Natural killer cell (primary cell): ENCODE results near the gene NXPH2. TPM values are rescaled to one million over a fixed set of nuclear protein-coding genes. Genes with fewer than 3 reads are reported as not detected.
A peak's percentile ranks its signal among the peaks of the same experiment; 100 is the strongest.

Experiments
- ATAC-seq, 3 donors: fragments of 150-1000 bp in 2 of 3; fragments of 200-7000 bp in 1 of 3; cut with Tn5 transposase; 1 replicate in 1 of 3; 2 replicates in 2 of 3; pipeline ENCODE4 v1.10.0; 2021; ENCODE audit warnings: mild to moderate bottlenecking in 2 of 3, moderate library complexity in 2 of 3
- DNase-seq, 2 donors: peaks; one replicate each; pipeline versions ENCODE4 v3.0.0 to v3.0.0-alpha.2; 2013 to 2021; ENCODE audit warnings: mixed read lengths in 1 of 2
- H3K27ac ChIP-seq: one replicate; pipeline ENCODE4 v1.5.1; 2013; ENCODE audit warnings: mild to moderate bottlenecking, low read length
- H3K27me3 ChIP-seq: one replicate; pipeline ENCODE4 v1.6.1; 2013; ENCODE audit warnings: low read length; ENCODE audit not compliant: control insufficient read depth, insufficient read depth
- H3K36me3 ChIP-seq: one replicate; pipeline ENCODE4 v1.6.1; 2013; ENCODE audit warnings: low read length; ENCODE audit not compliant: control insufficient read depth, insufficient read depth
- H3K4me1 ChIP-seq: one replicate; pipeline ENCODE4 v1.6.1; 2013; ENCODE audit warnings: low read length; ENCODE audit not compliant: control insufficient read depth, insufficient read depth
- H3K4me3 ChIP-seq: one replicate; pipeline ENCODE4 v1.5.1; 2013; ENCODE audit warnings: low read length
- H3K9me3 ChIP-seq: one replicate; pipeline ENCODE4 v1.6.1; 2013; ENCODE audit warnings: low read length; ENCODE audit not compliant: control insufficient read depth, insufficient read depth
- H3K27ac Mint-ChIP-seq, 2 donors: one replicate each; pipeline ENCODE4 v1.8.0; 2022; ENCODE audit warnings: mild to moderate bottlenecking in 2 of 2, mixed read lengths in 2 of 2, moderate library complexity in 1 of 2
- H3K27me3 Mint-ChIP-seq, 2 donors: one replicate each; pipeline ENCODE4 v1.8.0; 2022; ENCODE audit warnings: low read depth in 2 of 2, mixed read lengths in 2 of 2
- H3K36me3 Mint-ChIP-seq: one replicate; pipeline ENCODE4 v1.8.0; 2022; ENCODE audit warnings: mixed read lengths
- H3K4me1 Mint-ChIP-seq, 2 donors: one replicate each; pipeline ENCODE4 v1.8.0; 2022; ENCODE audit warnings: mixed read lengths in 2 of 2
- H3K4me3 Mint-ChIP-seq: one replicate; pipeline ENCODE4 v1.8.0; 2022; ENCODE audit warnings: mild to moderate bottlenecking, moderate library complexity, mixed read lengths
- H3K9me3 Mint-ChIP-seq, 2 donors: one replicate each; pipeline ENCODE4 v1.8.0; 2022; ENCODE audit warnings: mixed read lengths in 2 of 2
- WGBS: methylation state at CpG from one replicate; pipeline ENCODE4 v1.1.7; 2013; ENCODE audit warnings: missing lambda C conversion rate; ENCODE audit not compliant: insufficient coverage; 5-methylcytosine and 5-hydroxymethylcytosine counted together
- intact Hi-C: fragments of 100-400 bp; cut with micrococcal nuclease; formaldehyde crosslinking; loops from one replicate; pipeline ENCODE4 v1.14.2; 2022
- total RNA-seq, 4 donors: library from RNA; stranded (reverse); fragments of 120-200 nt in 1 of 4; gene quantifications; one replicate each; pipeline versions ENCODE4 v1.2.3 to v1.2.4, GENCODE V29; 2013 to 2022
- TF ChIP-seq, protein P1 (sequence below): fragments of 200-600 bp; IDR thresholded peaks from one replicate; pipeline ENCODE4 v1.8.0; 2022; ENCODE audit warnings: antibody characterized with exemption

Gene NXPH2
- total RNA-seq, 3 donors from 2014 or later (not counting 1 experiment from before 2014, with no cell fraction given), result not detected

DNA sequence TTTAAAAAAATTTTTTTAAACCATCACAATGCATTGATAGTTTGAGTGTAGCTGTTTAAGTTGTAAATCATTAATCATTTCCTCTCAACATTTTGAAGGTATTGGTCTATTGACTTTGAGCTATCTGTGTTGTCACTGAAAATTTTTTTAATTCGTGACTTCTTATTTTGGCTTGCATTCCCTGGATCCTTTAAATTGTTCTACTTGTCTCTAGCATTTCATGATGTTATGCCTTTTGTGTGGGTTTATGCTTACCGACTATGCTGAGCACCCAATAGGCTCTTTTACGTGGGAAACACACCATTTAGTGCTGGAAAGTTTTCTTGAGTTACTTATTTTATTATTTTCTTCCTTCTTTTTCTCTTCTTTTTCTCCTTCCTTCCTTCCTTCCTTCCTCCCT, 31.2 kb upstream of the NXPH2 start:
- no peaks in the 10 kb centered on the region for H3K27me3 ChIP-seq
- Mint-ChIP-seq H3K27ac (no peak overlapping the region), H3K4me1 (no peaks in the 10 kb centered on the region), H3K4me3 (no peak overlapping the region), H3K9me3 (no peaks in the 10 kb centered on the region), H3K27me3 (no peaks in the 10 kb centered on the region), H3K36me3 (peaks cover 7% of the 10 kb centered on the region)
- intact Hi-C loops, result no loop called here
- TF ChIP-seq, protein P1, sequence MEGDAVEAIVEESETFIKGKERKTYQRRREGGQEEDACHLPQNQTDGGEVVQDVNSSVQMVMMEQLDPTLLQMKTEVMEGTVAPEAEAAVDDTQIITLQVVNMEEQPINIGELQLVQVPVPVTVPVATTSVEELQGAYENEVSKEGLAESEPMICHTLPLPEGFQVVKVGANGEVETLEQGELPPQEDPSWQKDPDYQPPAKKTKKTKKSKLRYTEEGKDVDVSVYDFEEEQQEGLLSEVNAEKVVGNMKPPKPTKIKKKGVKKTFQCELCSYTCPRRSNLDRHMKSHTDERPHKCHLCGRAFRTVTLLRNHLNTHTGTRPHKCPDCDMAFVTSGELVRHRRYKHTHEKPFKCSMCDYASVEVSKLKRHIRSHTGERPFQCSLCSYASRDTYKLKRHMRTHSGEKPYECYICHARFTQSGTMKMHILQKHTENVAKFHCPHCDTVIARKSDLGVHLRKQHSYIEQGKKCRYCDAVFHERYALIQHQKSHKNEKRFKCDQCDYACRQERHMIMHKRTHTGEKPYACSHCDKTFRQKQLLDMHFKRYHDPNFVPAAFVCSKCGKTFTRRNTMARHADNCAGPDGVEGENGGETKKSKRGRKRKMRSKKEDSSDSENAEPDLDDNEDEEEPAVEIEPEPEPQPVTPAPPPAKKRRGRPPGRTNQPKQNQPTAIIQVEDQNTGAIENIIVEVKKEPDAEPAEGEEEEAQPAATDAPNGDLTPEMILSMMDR, result no peak
- ATAC-seq, result no peak
- no peaks in the 10 kb centered on the region for H3K36me3 ChIP-seq
- H3K4me1 ChIP-seq, result no peaks in the 10 kb centered on the region
- no peak for DNase-seq
- no peak overlapping the region for H3K4me3 ChIP-seq
- H3K27ac ChIP-seq, result no peak overlapping the region
- WGBS, result 64% methylated on average over 3 of the region's 3 CpGs
- no peaks in the 10 kb centered on the region for H3K9me3 ChIP-seq

DNA sequence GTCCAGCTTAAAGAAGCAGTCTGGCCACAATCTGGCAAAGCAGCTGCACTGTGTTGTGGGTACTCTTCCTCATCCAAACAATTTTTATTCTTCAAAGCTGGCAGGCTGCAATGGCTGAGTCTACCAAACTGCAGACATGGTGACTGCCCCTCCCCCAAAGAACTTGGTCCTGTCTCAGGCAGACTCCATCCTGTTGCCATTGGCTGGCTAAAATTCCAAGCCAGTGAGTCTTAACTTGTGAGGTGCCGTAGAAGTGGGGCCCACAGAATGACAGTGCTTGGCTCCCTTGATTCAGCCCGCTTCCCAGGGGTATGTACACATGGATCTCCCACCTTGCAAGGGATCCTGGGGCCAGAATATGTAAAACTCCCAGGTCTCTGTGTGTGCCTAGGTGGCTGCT, 14.5 kb upstream of the NXPH2 start:
- H3K27ac Mint-ChIP-seq, result no peak overlapping the region
- DNase-seq (no peak), ATAC-seq (no peak)
- TF ChIP-seq, protein P1, result no peak
- no peaks in the 10 kb centered on the region for H3K4me1 Mint-ChIP-seq
- H3K9me3 Mint-ChIP-seq, result peaks cover 12 to 13% of the 10 kb centered on the region in 2 donors
- Histone ChIP-seq H3K36me3 (no peaks in the 10 kb centered on the region), H3K9me3 (no peaks in the 10 kb centered on the region), H3K4me1 (no peaks in the 10 kb centered on the region), H3K4me3 (no peak overlapping the region), H3K27me3 (no peaks in the 10 kb centered on the region), H3K27ac (no peak overlapping the region)
- no peak overlapping the region for H3K4me3 Mint-ChIP-seq
- 89% methylated on average over 2 of the region's 2 CpGs for WGBS
- H3K27me3 Mint-ChIP-seq, result peaks cover 0 to 8% of the 10 kb centered on the region in 2 donors
- intact Hi-C loops, result no loop called here
- no peaks in the 10 kb centered on the region for H3K36me3 Mint-ChIP-seq

DNA sequence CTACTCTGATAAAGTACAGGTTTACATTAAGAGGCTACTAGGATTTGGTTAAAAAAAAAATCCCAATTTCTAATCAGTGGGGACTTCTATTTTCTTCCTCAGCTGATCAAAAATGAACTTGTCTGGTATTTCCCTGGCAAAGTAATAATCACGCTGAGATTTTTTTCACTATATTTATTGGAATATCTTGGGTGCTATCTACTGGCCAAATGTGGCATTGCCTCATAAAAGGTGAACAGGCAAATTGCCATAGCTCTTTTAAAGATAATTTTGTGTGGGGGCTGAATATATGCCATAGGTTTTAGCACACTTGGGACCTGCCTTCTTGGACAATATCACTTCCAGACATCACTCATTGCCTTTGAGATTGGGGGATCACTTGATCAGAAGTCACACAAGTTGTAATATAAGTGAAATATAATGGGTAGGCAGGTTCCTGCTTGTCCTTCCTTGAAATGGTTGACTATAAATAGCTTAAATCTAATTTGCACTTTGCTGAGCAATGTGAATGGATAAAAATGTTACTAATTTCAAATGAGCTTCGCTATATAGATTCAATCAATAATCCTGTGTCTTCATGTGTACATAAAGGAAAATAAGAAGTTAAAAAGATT, 7.0 kb upstream of the NXPH2 start:
- no peaks in the 10 kb centered on the region for H3K4me1 Mint-ChIP-seq
- H3K4me3 ChIP-seq, result no peak overlapping the region
- no peaks in the 10 kb centered on the region for H3K36me3 Mint-ChIP-seq
- ATAC-seq (no peak), DNase-seq (peak in 1 of 2 donors; percentile 30)
- no peaks in the 10 kb centered on the region for H3K9me3 Mint-ChIP-seq
- no peaks in the 10 kb centered on the region for H3K27me3 ChIP-seq
- no peak overlapping the region for H3K4me3 Mint-ChIP-seq
- H3K4me1 ChIP-seq, result no peaks in the 10 kb centered on the region
- TF ChIP-seq, protein P1, result peak; percentile 31
- no peaks in the 10 kb centered on the region for H3K9me3 ChIP-seq
- H3K36me3 ChIP-seq, result no peaks in the 10 kb centered on the region
- intact Hi-C loops, result no loop called here
- no peak overlapping the region for H3K27ac Mint-ChIP-seq
- 0% methylated on average over 1 of the region's 2 CpGs for WGBS
- H3K27me3 Mint-ChIP-seq, result peaks cover 8 to 18% of the 10 kb centered on the region in 2 donors
- no peak overlapping the region for H3K27ac ChIP-seq

DNA sequence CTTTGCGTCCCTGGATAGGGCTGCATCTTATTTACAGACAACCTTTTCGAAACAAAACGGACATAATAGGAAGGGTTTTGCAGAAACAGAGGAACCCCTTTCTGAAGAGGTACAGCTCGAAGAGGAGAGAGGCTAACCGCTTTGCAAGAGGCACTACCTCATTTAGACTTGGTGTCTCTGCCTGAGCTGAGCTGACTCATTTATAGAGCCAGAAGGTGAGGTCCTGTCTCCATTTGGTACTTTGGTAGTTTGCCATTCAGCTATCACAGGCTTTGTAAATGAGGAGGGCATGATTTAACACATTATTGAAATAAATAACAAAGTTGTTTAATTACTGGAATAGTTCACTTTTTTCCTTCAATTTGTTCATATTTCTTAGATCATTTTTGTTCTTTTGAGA, 2.2 kb upstream of the NXPH2 start:
- H3K27me3 ChIP-seq, result peaks cover 14% of the 10 kb centered on the region

More for the DNA sequence above, 2.2 kb upstream of the NXPH2 start:
- no peaks in the 10 kb centered on the region for H3K36me3 ChIP-seq
- WGBS, result 77% methylated on average over 5 of the region's 5 CpGs
- DNase-seq (no peak), ATAC-seq (no peak)
- TF ChIP-seq, protein P1, result no peak
- peaks cover 28 to 33% of the 10 kb centered on the region in 2 donors for H3K27me3 Mint-ChIP-seq
- H3K4me3 Mint-ChIP-seq, result no peak overlapping the region
- intact Hi-C loops, result no loop called here
- no peak overlapping the region for H3K27ac Mint-ChIP-seq
- H3K4me1 ChIP-seq, result no peaks in the 10 kb centered on the region
- H3K4me1 Mint-ChIP-seq, result no peaks in the 10 kb centered on the region
- H3K9me3 ChIP-seq, result no peaks in the 10 kb centered on the region
- no peaks in the 10 kb centered on the region for H3K9me3 Mint-ChIP-seq
- peaks cover 11% of the 10 kb centered on the region for H3K36me3 Mint-ChIP-seq
- no peak overlapping the region for H3K27ac ChIP-seq
- no peak overlapping the region for H3K4me3 ChIP-seq
